ENCODE results near the gene CLEC7A. TPM values are rescaled to one million over a fixed set of nuclear protein-coding genes. Genes with fewer than 3 reads are reported as not detected.

Gene CLEC7A
- polyA plus RNA-seq (2013, experiment 1 of 4): not detected
- not detected for polyA plus RNA-seq (2013, experiment 2 of 4)
- not detected for polyA plus RNA-seq (2013, experiment 3 of 4)
- not detected for polyA plus RNA-seq (2013, experiment 4 of 4)

- H3K27ac ChIP-seq (ENCODE audit: insufficient read depth, low read depth, low read length, poor library complexity, severe bottlenecking): no peak within 1 kb of the TSS
- H3K27me3 ChIP-seq (ENCODE audit: control insufficient read depth, insufficient read depth, low read length, poor library complexity, severe bottlenecking): no peaks in the 10 kb centered on the region
- H3K4me1 ChIP-seq (ENCODE audit: control insufficient read depth, insufficient read depth, low read length): no peaks in the 10 kb centered on the region
- H3K36me3 ChIP-seq (ENCODE audit: control insufficient read depth, insufficient read depth, low read length): no peaks in the 10 kb centered on the region
- 88 to 90% methylated on average over 1 of the region's 1 CpG for WGBS, 2 experiments
- H3K9me3 ChIP-seq (ENCODE audit: control insufficient read depth, low read length): no peaks in the 10 kb centered on the region
- H3K4me3 ChIP-seq (ENCODE audit: insufficient read depth, low read depth, low read length): no peak within 1 kb of the TSS
These were observed at the start of gene CLEC7A for GRCh38 chr12:10130042-10130441. Gene CLEC7A (minus strand): TSS chr12:10130199. CDS start chr12:10130082, 117 bp downstream.

- no peaks in the 10 kb centered on the region for H3K9me3 ChIP-seq (ENCODE audit: control insufficient read depth, low read length)
- no peaks in the 10 kb centered on the region for H3K27me3 ChIP-seq (ENCODE audit: control insufficient read depth, insufficient read depth, low read length, poor library complexity, severe bottlenecking)
- WGBS, 2 experiments: 92 to 95% methylated on average over 5 of the region's 5 CpGs
- no peaks in the 10 kb centered on the region for H3K4me1 ChIP-seq (ENCODE audit: control insufficient read depth, insufficient read depth, low read length)
- no peak overlapping the region for H3K27ac ChIP-seq (ENCODE audit: insufficient read depth, low read depth, low read length, poor library complexity, severe bottlenecking)
- no peak overlapping the region for H3K4me3 ChIP-seq (ENCODE audit: insufficient read depth, low read depth, low read length)
- no peaks in the 10 kb centered on the region for H3K36me3 ChIP-seq (ENCODE audit: control insufficient read depth, insufficient read depth, low read length)
These were observed 49.8 kb upstream of the CLEC7A start for GRCh38 chr12:10179776-10180181.

GRCh38 chr12:10178821-10179220, 48.8 kb upstream of the CLEC7A start, which contains the start of gene TMEM52B:
Gene TMEM52B (plus strand): TSS chr12:10179032. CDS start chr12:10179575, 543 bp downstream.
- WGBS, 2 experiments: 70 to 73% methylated on average over 3 to 4 of the region's 4 CpGs
- Histone ChIP-seq H3K27me3 (ENCODE audit: control insufficient read depth, insufficient read depth, low read length, poor library complexity, severe bottlenecking) (no peaks in the 10 kb centered on the region), H3K27ac (ENCODE audit: insufficient read depth, low read depth, low read length, poor library complexity, severe bottlenecking) (no peak within 1 kb of the TSS), H3K4me1 (ENCODE audit: control insufficient read depth, insufficient read depth, low read length) (no peaks in the 10 kb centered on the region), H3K9me3 (ENCODE audit: control insufficient read depth, low read length) (no peaks in the 10 kb centered on the region), H3K4me3 (ENCODE audit: insufficient read depth, low read depth, low read length) (no peak within 1 kb of the TSS), H3K36me3 (ENCODE audit: control insufficient read depth, insufficient read depth, low read length) (no peaks in the 10 kb centered on the region)

GRCh38 chr12:10175846-10176636, 46.0 kb upstream of the CLEC7A start:
- H3K9me3 ChIP-seq (ENCODE audit: control insufficient read depth, low read length): no peaks in the 10 kb centered on the region
- 91 to 92% methylated on average over 4 to 5 of the region's 5 CpGs for WGBS, 2 experiments
- no peaks in the 10 kb centered on the region for H3K4me1 ChIP-seq (ENCODE audit: control insufficient read depth, insufficient read depth, low read length)
- H3K4me3 ChIP-seq (ENCODE audit: insufficient read depth, low read depth, low read length): no peak overlapping the region
- H3K36me3 ChIP-seq (ENCODE audit: control insufficient read depth, insufficient read depth, low read length): no peaks in the 10 kb centered on the region
- no peak overlapping the region for H3K27ac ChIP-seq (ENCODE audit: insufficient read depth, low read depth, low read length, poor library complexity, severe bottlenecking)
- H3K27me3 ChIP-seq (ENCODE audit: control insufficient read depth, insufficient read depth, low read length, poor library complexity, severe bottlenecking): no peaks in the 10 kb centered on the region

GRCh38 chr12:10174986-10175614, 45.1 kb upstream of the CLEC7A start:
- 80 to 91% methylated on average over 1 of the region's 2 CpGs for WGBS, 2 experiments
- no peak overlapping the region for H3K4me3 ChIP-seq (ENCODE audit: insufficient read depth, low read depth, low read length)
- no peak overlapping the region for H3K27ac ChIP-seq (ENCODE audit: insufficient read depth, low read depth, low read length, poor library complexity, severe bottlenecking)
- H3K27me3 ChIP-seq (ENCODE audit: control insufficient read depth, insufficient read depth, low read length, poor library complexity, severe bottlenecking): no peaks in the 10 kb centered on the region
- no peaks in the 10 kb centered on the region for H3K36me3 ChIP-seq (ENCODE audit: control insufficient read depth, insufficient read depth, low read length)
- H3K4me1 ChIP-seq (ENCODE audit: control insufficient read depth, insufficient read depth, low read length): no peaks in the 10 kb centered on the region
- no peaks in the 10 kb centered on the region for H3K9me3 ChIP-seq (ENCODE audit: control insufficient read depth, low read length)

GRCh38 chr12:10171973-10172728, 42.2 kb upstream of the CLEC7A start, which contains the start of gene OLR1:
Gene OLR1 (minus strand): TSS chr12:10172132. CDS start chr12:10172077, 55 bp downstream.
- Histone ChIP-seq H3K27me3 (ENCODE audit: control insufficient read depth, insufficient read depth, low read length, poor library complexity, severe bottlenecking) (no peaks in the 10 kb centered on the region), H3K36me3 (ENCODE audit: control insufficient read depth, insufficient read depth, low read length) (no peaks in the 10 kb centered on the region), H3K9me3 (ENCODE audit: control insufficient read depth, low read length) (no peaks in the 10 kb centered on the region), H3K27ac (ENCODE audit: insufficient read depth, low read depth, low read length, poor library complexity, severe bottlenecking) (no peak within 1 kb of the TSS), H3K4me3 (ENCODE audit: insufficient read depth, low read depth, low read length) (no peak within 1 kb of the TSS), H3K4me1 (ENCODE audit: control insufficient read depth, insufficient read depth, low read length) (no peaks in the 10 kb centered on the region)
- 94 to 95% methylated on average over 7 of the region's 7 CpGs for WGBS, 2 experiments

GRCh38 chr12:10170216-10170615, 40.2 kb upstream of the CLEC7A start:
- H3K27me3 ChIP-seq (ENCODE audit: control insufficient read depth, insufficient read depth, low read length, poor library complexity, severe bottlenecking): no peaks in the 10 kb centered on the region
- 88 to 93% methylated on average over 5 of the region's 5 CpGs for WGBS, 2 experiments
- no peak overlapping the region for H3K27ac ChIP-seq (ENCODE audit: insufficient read depth, low read depth, low read length, poor library complexity, severe bottlenecking)
- H3K9me3 ChIP-seq (ENCODE audit: control insufficient read depth, low read length): no peaks in the 10 kb centered on the region
- H3K4me1 ChIP-seq (ENCODE audit: control insufficient read depth, insufficient read depth, low read length): no peaks in the 10 kb centered on the region
- H3K36me3 ChIP-seq (ENCODE audit: control insufficient read depth, insufficient read depth, low read length): no peaks in the 10 kb centered on the region
- H3K4me3 ChIP-seq (ENCODE audit: insufficient read depth, low read depth, low read length): no peak overlapping the region

GRCh38 chr12:10169104-10169503, 39.1 kb upstream of the CLEC7A start:
- H3K27ac ChIP-seq (ENCODE audit: insufficient read depth, low read depth, low read length, poor library complexity, severe bottlenecking): no peak overlapping the region
- H3K4me3 ChIP-seq (ENCODE audit: insufficient read depth, low read depth, low read length): no peak overlapping the region
- H3K4me1 ChIP-seq (ENCODE audit: control insufficient read depth, insufficient read depth, low read length): no peaks in the 10 kb centered on the region
- WGBS, 2 experiments: 84 to 93% methylated on average over 2 to 3 of the region's 3 CpGs
- no peaks in the 10 kb centered on the region for H3K36me3 ChIP-seq (ENCODE audit: control insufficient read depth, insufficient read depth, low read length)
- no peaks in the 10 kb centered on the region for H3K9me3 ChIP-seq (ENCODE audit: control insufficient read depth, low read length)
- no peaks in the 10 kb centered on the region for H3K27me3 ChIP-seq (ENCODE audit: control insufficient read depth, insufficient read depth, low read length, poor library complexity, severe bottlenecking)

- Histone ChIP-seq H3K27me3 (ENCODE audit: control insufficient read depth, insufficient read depth, low read length, poor library complexity, severe bottlenecking) (no peaks in the 10 kb centered on the region), H3K4me1 (ENCODE audit: control insufficient read depth, insufficient read depth, low read length) (no peaks in the 10 kb centered on the region), H3K9me3 (ENCODE audit: control insufficient read depth, low read length) (no peaks in the 10 kb centered on the region), H3K36me3 (ENCODE audit: control insufficient read depth, insufficient read depth, low read length) (no peaks in the 10 kb centered on the region), H3K4me3 (ENCODE audit: insufficient read depth, low read depth, low read length) (no peak overlapping the region), H3K27ac (ENCODE audit: insufficient read depth, low read depth, low read length, poor library complexity, severe bottlenecking) (no peak overlapping the region)
- 69 to 76% methylated on average over 4 to 5 of the region's 5 CpGs for WGBS, 2 experiments
These were observed 37.6 kb upstream of the CLEC7A start for GRCh38 chr12:10167599-10167998.

All from ectodermal cell (in vitro differentiated cells).